ENCODE measurements around the gene CTNNA2. TPM values are rescaled to one million over a fixed set of nuclear protein-coding genes. Genes with fewer than 3 reads are reported as not detected.

Gene CTNNA2
- total and polyA plus RNA-seq, 9 of the 15 experiments (the other 6 are each of a cell fraction or from before 2014, with no cell fraction given) = 0.03 to 0.40 (median 0.15) TPM

GRCh38 chr2:79788952-79789651 is 276.3 kb downstream of the CTNNA2 start (continued):
- no peak for TF ChIP-seq REST (IDR thresholded peaks at IDR 0.05; ENCODE audit: borderline replicate concordance)
- no peak for TF ChIP-seq REST (CRISPR knock-in tag; IDR thresholded peaks at IDR 0.05; ENCODE audit: low read depth)
- TF ChIP-seq, protein P1, sequence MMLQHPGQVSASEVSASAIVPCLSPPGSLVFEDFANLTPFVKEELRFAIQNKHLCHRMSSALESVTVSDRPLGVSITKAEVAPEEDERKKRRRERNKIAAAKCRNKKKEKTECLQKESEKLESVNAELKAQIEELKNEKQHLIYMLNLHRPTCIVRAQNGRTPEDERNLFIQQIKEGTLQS (IDR thresholded peaks at IDR 0.05) = no peak
- TF ChIP-seq, protein P1 (CRISPR knock-in tag; conservative IDR thresholded peaks at IDR 0.05) = no peak
- TF ChIP-seq, protein P2, sequence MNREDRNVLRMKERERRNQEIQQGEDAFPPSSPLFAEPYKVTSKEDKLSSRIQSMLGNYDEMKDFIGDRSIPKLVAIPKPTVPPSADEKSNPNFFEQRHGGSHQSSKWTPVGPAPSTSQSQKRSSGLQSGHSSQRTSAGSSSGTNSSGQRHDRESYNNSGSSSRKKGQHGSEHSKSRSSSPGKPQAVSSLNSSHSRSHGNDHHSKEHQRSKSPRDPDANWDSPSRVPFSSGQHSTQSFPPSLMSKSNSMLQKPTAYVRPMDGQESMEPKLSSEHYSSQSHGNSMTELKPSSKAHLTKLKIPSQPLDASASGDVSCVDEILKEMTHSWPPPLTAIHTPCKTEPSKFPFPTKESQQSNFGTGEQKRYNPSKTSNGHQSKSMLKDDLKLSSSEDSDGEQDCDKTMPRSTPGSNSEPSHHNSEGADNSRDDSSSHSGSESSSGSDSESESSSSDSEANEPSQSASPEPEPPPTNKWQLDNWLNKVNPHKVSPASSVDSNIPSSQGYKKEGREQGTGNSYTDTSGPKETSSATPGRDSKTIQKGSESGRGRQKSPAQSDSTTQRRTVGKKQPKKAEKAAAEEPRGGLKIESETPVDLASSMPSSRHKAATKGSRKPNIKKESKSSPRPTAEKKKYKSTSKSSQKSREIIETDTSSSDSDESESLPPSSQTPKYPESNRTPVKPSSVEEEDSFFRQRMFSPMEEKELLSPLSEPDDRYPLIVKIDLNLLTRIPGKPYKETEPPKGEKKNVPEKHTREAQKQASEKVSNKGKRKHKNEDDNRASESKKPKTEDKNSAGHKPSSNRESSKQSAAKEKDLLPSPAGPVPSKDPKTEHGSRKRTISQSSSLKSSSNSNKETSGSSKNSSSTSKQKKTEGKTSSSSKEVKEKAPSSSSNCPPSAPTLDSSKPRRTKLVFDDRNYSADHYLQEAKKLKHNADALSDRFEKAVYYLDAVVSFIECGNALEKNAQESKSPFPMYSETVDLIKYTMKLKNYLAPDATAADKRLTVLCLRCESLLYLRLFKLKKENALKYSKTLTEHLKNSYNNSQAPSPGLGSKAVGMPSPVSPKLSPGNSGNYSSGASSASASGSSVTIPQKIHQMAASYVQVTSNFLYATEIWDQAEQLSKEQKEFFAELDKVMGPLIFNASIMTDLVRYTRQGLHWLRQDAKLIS (CRISPR knock-in tag; IDR thresholded peaks at IDR 0.05) = no peak

Measured in K562 (cell line).